ENCODE measurements around the gene GMPR.

Gene GMPR

DNA sequence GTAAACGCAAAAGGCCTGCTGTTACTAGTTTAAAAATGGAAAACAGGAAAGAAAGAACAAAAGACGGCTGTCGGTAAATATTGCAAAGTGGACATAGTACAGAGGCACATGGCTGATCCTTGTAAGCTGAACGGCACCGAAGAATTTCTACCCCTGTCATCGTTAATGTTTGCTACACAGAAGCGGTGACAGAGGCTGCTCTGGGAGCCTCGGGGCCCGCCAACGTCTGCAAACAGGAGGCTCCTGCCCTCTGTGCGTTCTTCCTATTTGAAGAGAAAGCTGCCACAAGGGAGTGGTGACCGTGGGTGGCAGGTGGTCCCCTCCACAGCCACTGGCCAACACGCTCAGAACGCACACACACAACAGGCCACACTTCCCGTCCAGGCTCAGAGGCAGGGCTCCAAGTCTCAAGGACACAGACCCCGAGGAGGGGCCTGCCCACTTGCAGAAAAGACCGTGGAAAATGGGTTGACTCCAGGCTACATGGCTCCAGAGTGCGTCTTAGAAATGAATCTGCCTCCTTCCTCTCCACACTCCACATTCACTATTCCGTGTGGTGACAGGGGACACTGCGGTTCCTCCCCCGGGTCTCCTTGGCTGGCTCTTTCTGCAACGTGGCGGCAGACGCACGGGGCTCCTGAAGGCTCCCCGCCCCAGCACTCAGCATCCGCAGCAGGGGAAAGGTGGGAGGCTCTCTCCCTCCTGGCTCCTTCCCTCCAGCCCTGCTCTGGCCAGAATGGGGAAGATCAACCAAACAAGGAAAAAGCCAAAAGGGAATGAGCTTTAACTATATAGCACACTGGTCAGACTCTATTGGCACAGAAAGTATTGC lies 64.5 kb downstream of the GMPR start:
- Mint-ChIP-seq H3K9me3 (no peaks in the 10 kb centered on the region), H3K27me3 (no peaks in the 10 kb centered on the region), H3K4me1 (peaks cover 14% of the 10 kb centered on the region), H3K4me3 (no peak overlapping the region), H3K27ac (peak overlapping the region; percentile 50), H3K36me3 (peaks cover 2% of the 10 kb centered on the region)
- DNase-seq (ENCODE audit: low spot score in 2 of 2) (no peak), ATAC-seq (ENCODE audit: low read depth) (no peak)

DNA sequence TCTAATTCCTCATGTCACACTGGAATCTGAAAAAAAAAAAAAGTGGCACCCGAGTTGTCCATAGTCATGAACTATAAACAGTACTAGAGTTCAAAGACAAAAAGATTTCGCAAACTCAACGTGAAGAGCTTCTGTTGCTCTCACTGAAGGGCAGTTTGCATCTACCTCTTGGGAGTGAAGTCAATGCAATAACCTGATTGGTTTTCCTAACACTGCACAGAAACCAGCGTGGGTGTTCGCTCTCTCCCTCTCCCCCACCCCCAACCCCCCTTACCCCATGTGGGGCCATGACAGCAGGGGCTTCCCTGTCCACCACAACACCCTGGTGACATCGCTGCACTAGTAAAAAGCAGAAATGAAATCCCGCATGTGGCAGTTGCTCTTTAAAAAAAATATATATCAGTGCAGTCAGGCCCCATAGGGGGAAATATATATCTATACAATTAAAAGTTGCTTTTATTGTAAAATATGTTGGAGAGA lies 66.9 kb downstream of the GMPR start:
- DNase-seq (ENCODE audit: low spot score in 2 of 2), result peak; percentile 42 to 68
- peak overlapping the region; percentile 76 for H3K27ac Mint-ChIP-seq
- no peaks in the 10 kb centered on the region for H3K9me3 Mint-ChIP-seq
- H3K4me3 Mint-ChIP-seq, result peak overlapping the region; percentile 93
- peaks cover 14% of the 10 kb centered on the region for H3K4me1 Mint-ChIP-seq
- no peaks in the 10 kb centered on the region for H3K27me3 Mint-ChIP-seq
- H3K36me3 Mint-ChIP-seq, result peaks cover 4% of the 10 kb centered on the region
- ATAC-seq (ENCODE audit: low read depth), result peak; percentile 93

DNA sequence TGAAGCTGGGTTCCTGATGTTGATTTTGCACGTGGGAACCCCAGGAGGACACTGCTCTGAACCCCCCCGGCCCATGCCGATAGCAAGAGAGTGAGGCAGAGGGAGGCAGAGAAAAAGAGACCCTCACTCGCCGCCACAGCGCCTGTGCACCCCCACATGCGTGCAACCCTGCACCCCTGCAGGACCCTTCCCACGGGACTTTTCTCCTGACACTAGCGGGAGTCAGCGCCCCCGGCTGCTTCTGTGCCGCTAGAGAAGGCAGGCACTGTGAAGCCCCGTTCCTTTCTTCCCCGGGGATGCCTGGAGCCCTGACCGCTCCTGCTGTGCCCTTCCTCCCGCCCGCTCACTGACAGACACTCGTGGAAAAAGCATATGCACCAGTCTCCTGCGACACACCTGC lies 67.4 kb downstream of the GMPR start:
- ATAC-seq (ENCODE audit: low read depth) (peak; percentile 43), DNase-seq (ENCODE audit: low spot score in 2 of 2) (peak in 1 of 2 donors; percentile 35)
- Mint-ChIP-seq H3K27ac (peak overlapping the region; percentile 76), H3K4me3 (peak overlapping the region; percentile 93), H3K9me3 (no peaks in the 10 kb centered on the region), H3K36me3 (peaks cover 3% of the 10 kb centered on the region), H3K27me3 (no peaks in the 10 kb centered on the region), H3K4me1 (peaks cover 14% of the 10 kb centered on the region)

DNA sequence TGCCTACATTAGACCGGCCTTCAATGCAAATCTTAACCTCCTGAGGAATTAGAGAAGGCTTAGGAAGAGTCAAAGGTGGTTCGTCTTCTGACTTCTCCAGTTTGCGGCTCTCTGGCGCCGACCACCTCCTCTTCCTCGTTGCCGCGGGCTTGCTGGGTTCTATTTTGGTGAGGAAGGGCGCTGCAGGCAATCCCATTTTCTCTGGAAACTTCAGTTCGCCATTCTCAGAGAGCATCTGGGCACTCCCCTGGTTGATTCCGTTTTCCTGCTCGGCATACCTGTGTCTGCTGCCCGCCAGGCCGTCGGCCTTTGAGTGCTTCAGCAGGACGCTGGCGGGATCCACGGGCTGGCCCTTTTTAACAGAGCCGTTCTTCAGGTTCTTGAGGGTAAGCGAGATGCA lies 67.9 kb downstream of the GMPR start:
- ATAC-seq (ENCODE audit: low read depth), result no peak
- Mint-ChIP-seq H3K36me3 (peaks cover 3% of the 10 kb centered on the region), H3K27ac (peak overlapping the region; percentile 76), H3K4me1 (peaks cover 14% of the 10 kb centered on the region), H3K27me3 (no peaks in the 10 kb centered on the region), H3K9me3 (no peaks in the 10 kb centered on the region), H3K4me3 (peak overlapping the region; percentile 93)
- no peak for DNase-seq (ENCODE audit: low spot score in 2 of 2)

DNA sequence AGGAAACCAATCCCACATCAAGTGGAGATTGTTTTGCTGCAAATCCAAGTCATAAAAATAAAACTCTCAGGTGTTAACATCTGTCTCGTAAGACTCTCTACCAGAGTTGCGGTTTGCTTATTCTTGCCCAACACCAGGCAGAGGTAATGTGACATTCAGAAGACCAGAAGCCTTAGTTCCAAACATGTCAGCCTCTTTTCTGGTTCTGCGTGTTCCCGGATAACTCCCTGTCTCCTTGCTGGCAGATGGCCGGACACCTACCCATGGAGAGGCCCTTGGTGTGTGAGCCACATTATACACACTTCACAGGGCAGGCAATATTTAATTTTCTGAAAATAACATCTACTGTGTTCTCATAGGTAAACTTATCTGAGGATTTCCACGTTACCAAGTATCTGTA lies 73.4 kb downstream of the GMPR start:
- Mint-ChIP-seq H3K27ac (no peak overlapping the region), H3K27me3 (no peaks in the 10 kb centered on the region), H3K4me1 (peaks cover 4% of the 10 kb centered on the region), H3K36me3 (peaks cover 3% of the 10 kb centered on the region), H3K9me3 (no peaks in the 10 kb centered on the region), H3K4me3 (no peak overlapping the region)
- no peak for ATAC-seq (ENCODE audit: low read depth)
- DNase-seq (ENCODE audit: low spot score in 2 of 2), result no peak

DNA sequence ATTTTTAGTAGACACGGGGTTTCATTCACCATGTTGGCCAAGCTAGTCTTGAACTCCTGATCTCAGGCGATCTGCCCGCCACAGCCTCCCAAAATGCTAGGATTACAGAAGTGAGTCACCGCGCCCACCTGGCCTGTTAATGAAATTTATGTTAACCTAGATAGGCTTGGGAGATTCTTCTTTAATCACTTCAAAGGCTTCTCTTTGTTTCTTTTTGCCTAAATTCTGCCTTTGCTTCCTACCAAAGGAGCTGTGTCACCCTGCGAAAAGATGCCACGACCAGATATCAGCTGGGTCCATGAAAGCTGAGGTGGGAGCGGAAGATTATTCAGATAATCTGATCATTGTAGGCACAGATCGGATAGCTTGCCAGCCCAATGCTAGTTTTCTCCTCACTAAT lies 75.3 kb downstream of the GMPR start:
- DNase-seq (ENCODE audit: low spot score in 2 of 2), result no peak
- Mint-ChIP-seq H3K36me3 (peaks cover 3% of the 10 kb centered on the region), H3K27ac (no peak overlapping the region), H3K9me3 (no peaks in the 10 kb centered on the region), H3K27me3 (no peaks in the 10 kb centered on the region), H3K4me3 (no peak overlapping the region), H3K4me1 (no peaks in the 10 kb centered on the region)
- no peak for ATAC-seq (ENCODE audit: low read depth)

DNA sequence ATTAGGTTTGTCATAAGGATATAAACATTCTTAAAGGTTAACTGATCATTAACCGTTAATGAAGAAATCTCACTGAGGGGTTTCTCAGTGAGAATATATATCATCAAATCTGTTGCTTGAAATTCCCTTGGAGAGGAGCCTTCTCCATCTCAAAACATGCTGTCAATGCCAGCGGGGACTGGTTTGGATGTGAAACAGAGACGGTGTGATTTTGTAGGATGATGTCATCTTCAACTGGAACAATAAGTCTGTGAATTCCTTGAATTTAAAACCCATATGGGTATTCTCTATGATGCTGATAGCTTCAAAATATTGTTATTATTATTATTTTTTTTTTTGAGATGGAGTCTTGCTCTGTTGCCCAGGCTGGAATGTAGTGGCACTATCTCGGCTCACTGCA lies 75.9 kb downstream of the GMPR start:
- DNase-seq (ENCODE audit: low spot score in 2 of 2), result no peak
- no peak for ATAC-seq (ENCODE audit: low read depth)
- H3K27ac Mint-ChIP-seq, result no peak overlapping the region
- H3K4me1 Mint-ChIP-seq, result peaks cover 4% of the 10 kb centered on the region
- peaks cover 1% of the 10 kb centered on the region for H3K36me3 Mint-ChIP-seq
- H3K27me3 Mint-ChIP-seq, result no peaks in the 10 kb centered on the region
- H3K4me3 Mint-ChIP-seq, result no peak overlapping the region
- no peaks in the 10 kb centered on the region for H3K9me3 Mint-ChIP-seq

DNA sequence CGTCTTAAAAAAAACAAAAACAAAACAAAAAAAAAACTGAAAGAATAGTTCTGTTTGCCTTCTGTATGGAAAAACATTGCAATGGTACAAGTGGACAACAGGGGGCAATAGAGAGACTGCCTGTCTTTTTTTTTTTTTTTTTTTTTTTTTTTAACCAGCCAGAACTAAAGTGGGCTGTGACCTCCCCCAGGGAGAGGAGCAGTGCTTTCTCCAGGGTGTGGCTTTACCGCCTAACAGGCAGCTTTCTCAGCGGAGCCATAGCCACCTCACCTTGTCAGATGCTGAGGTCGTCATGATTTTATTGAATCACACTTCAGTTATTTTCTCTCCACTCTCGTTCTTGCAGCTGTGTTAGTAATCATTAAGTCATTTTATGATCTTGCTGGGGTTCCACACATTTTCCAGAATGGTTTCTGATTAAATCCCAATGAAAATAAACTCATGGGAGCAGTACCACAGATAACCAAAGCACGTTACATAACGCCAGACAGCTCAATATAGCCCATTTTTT lies 78.4 kb downstream of the GMPR start:
- no peaks in the 10 kb centered on the region for H3K36me3 Mint-ChIP-seq
- no peak overlapping the region for H3K4me3 Mint-ChIP-seq
- peak; percentile 21 to 39 for DNase-seq (ENCODE audit: low spot score in 2 of 2)
- peak; percentile 33 for ATAC-seq (ENCODE audit: low read depth)
- H3K27ac Mint-ChIP-seq, result no peak overlapping the region
- peaks cover 12% of the 10 kb centered on the region for H3K4me1 Mint-ChIP-seq
- H3K27me3 Mint-ChIP-seq, result no peaks in the 10 kb centered on the region
- H3K9me3 Mint-ChIP-seq, result no peaks in the 10 kb centered on the region

DNA sequence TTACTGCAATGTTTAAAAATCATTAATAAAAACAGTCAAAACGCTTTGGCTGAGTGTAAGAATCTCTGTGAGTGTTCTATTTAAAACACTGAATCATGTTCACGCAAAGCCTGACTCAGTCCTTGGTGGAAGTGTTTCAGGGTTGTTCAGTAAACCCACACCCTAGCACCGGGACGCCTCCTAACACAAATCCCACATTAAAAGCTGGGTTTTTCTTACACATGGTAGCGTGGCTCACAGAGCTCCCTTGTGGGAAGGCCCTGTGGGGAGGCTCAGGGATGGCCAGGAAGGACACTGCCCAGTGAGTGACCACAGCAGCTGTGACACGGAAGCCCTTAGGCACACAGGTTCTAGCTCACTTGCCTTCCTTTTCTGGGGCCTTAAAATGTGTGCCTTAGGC lies 80.2 kb downstream of the GMPR start:
- H3K27me3 Mint-ChIP-seq, result no peaks in the 10 kb centered on the region
- H3K4me3 Mint-ChIP-seq, result no peak overlapping the region
- no peak for ATAC-seq (ENCODE audit: low read depth)
- no peak overlapping the region for H3K27ac Mint-ChIP-seq
- no peak for DNase-seq (ENCODE audit: low spot score in 2 of 2)
- peaks cover 22% of the 10 kb centered on the region for H3K4me1 Mint-ChIP-seq
- H3K9me3 Mint-ChIP-seq, result no peaks in the 10 kb centered on the region
- no peaks in the 10 kb centered on the region for H3K36me3 Mint-ChIP-seq

DNA sequence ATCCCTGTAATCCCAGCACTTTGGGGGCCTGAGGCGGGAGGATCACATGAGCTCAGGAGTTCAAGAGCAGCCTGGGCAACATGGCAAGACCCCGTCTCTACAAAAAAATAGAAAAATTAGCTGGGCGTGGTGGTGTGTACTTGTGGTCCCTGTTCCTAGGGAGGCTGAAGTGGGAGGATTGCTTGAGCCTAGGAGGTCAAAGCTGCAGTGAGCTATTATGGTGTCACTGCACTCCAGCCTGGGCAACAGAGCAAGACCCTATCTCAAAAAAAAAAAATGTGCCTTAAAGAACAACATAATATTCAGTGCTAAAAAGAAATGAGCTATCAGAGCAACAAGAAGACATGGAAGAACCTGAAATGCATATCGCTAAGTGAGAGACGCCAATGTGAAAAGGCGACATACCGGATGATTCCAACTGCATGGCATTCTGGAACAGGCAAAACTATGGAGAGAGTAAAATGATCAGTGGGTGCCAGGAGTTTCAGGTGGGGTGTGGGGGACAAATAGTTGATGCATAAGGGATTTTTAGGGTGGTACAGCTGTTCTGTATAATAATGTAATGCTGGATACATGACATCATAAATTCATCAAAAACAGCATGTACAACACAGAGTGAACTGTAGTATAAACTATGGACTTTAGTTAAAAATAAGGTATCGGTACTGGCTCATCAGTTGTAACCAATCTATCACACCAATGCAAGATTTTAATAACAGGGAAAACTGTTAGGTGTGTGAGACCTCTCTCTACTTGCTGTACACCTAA lies 80.8 kb downstream of the GMPR start:
- Mint-ChIP-seq H3K4me3 (no peak overlapping the region), H3K27me3 (no peaks in the 10 kb centered on the region), H3K27ac (no peak overlapping the region), H3K4me1 (peaks cover 22% of the 10 kb centered on the region), H3K36me3 (no peaks in the 10 kb centered on the region), H3K9me3 (no peaks in the 10 kb centered on the region)
- ATAC-seq (ENCODE audit: low read depth) (no peak), DNase-seq (ENCODE audit: low spot score in 2 of 2) (no peak)

DNA sequence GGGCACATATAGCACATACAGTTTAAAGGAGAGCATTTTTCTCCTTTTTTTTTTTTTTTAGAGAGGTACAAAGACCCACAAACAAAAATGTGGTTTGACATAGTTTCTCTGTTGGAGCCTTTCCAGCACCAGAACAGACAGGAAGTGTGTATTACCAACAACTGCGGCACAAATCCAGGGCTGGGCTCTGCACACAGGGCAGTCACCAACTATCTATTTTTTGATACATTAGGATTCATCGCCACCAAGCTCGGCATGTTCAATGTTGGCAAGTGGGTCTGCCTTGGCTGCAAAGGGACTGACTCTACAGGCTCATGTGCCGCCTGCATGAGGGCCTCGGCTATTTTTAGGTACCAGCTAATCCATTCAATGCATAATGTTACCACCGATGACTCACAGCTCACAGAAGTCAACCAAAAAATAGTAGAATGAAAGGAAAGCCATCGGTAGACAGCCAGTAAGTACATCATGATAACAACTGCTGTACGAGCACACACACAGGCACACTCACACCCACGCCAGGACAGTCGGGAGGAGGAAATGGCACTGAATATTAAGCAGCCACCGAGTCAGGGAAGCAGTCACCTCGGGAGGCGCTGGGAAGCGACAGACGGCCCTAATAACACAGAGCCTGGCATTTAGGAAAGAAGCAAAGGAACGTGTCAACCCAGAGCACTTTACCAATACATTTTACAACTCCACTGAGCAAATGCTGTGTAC lies 81.6 kb downstream of the GMPR start:
- DNase-seq (ENCODE audit: low spot score in 2 of 2) (peak in 1 of 2 donors; percentile 26), ATAC-seq (ENCODE audit: low read depth) (peak; percentile 55)
- H3K4me3 Mint-ChIP-seq, result peak overlapping the region; percentile 46
- H3K27ac Mint-ChIP-seq, result peak overlapping the region; percentile 69
- no peaks in the 10 kb centered on the region for H3K9me3 Mint-ChIP-seq
- no peaks in the 10 kb centered on the region for H3K27me3 Mint-ChIP-seq
- no peaks in the 10 kb centered on the region for H3K36me3 Mint-ChIP-seq
- H3K4me1 Mint-ChIP-seq, result peaks cover 22% of the 10 kb centered on the region

DNA sequence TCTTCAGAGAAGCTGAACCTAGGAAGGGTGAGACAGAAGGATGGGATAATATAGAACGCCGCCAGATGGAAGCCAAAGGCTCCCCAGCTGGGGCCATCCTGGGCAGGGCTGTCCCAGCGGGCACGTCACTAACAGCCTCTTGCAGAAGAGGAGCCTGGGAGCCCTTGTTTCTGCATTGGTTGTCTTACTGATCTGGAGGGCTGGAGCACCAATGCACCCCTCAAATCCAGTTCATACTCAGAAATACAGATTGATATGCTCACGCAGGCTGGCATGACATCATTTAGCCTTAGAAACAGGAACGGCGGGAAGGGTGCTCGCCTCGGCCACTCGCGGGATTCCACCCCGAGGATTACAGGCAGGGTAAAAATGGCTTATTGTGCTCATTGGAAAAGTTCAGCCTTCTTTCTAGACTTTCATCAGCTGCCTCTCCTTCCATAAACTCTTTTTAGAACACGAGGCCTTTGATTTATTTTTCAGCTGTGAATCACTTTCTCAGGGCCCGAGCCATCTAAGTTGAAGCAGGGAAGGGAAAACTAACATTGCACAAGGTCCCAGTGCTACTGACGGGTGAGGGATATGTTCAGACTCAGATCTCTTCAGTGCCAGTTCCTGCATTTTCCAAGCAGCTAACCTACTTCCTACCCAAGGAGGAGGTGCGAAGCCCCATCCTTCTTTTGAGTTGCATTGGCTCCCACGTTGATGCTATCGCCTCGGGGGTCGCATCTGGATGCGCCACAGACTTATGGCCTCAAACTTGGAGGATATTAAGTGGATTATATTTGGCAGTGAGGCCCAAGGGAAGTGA lies 82.3 kb downstream of the GMPR start:
- H3K9me3 Mint-ChIP-seq, result no peaks in the 10 kb centered on the region
- peak overlapping the region; percentile 69 for H3K27ac Mint-ChIP-seq
- H3K4me3 Mint-ChIP-seq, result no peak overlapping the region
- ATAC-seq (ENCODE audit: low read depth), result no peak
- no peak for DNase-seq (ENCODE audit: low spot score in 2 of 2)
- no peaks in the 10 kb centered on the region for H3K27me3 Mint-ChIP-seq
- peaks cover 22% of the 10 kb centered on the region for H3K4me1 Mint-ChIP-seq
- no peaks in the 10 kb centered on the region for H3K36me3 Mint-ChIP-seq

DNA sequence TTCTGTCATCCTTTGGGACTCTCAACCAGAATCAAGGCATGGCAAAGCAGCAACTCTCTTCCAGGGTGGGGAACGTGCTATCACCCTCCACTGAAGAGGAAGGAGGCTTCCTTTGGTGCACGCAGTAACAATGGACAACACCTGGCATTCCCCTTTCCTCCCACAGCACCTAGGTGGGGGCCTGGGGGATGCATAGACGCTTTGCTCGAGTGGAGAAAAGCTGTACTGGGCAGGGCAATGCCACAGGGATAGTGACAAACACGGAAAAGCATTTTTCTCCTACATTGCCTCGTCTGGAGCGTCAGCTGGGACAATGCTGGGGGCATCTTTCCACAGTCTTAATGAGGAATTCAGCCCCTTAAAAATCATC lies 82.9 kb downstream of the GMPR start:
- Mint-ChIP-seq H3K36me3 (peaks cover 3% of the 10 kb centered on the region), H3K9me3 (no peaks in the 10 kb centered on the region), H3K27ac (no peak overlapping the region), H3K27me3 (no peaks in the 10 kb centered on the region), H3K4me3 (no peak overlapping the region), H3K4me1 (peaks cover 22% of the 10 kb centered on the region)
- ATAC-seq (ENCODE audit: low read depth) (no peak), DNase-seq (ENCODE audit: low spot score in 2 of 2) (no peak)
